Dermis microvascular lymphatic vessel endothelial cell (primary cell): ENCODE data around the gene KCNH1. TPM values are rescaled to one million over a fixed set of nuclear protein-coding genes. Genes with fewer than 3 reads are reported as not detected.

Experiments used
- DNase-seq, 2 donors: peaks; one replicate each; pipeline versions ENCODE4 v3.0.0 to v3.0.0-alpha.2; 2010; ENCODE audit warnings: low read depth in 2 of 2
- total RNA-seq: library from RNA; depleted of rRNA; stranded (reverse); fragments of >200 nt; gene quantifications from 2 replicates; pipeline ENCODE4 v1.2.1, GENCODE V29; 2014

Gene KCNH1
- total RNA-seq, 1 donor from 2014 or later: not detected

DNA sequence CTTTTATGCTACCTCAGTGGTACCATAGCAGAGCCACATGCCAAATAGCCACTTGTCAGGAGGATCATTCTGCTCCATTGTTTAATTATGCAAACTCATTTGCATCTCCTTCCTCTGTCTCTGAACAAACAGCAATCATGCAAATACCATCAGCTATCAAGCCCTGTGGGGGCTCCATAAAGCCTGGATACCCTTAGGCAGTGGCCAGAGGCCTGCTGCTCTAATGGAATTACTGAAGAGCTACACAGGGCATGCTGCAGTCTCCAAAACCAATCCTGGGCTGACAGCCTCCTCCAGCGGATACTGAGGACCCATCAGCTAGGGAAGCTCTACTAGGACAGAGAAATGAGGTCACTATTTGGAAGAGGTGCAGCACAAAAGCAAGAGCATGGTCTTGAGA lies 376.3 kb downstream of the KCNH1 start:
- no peak for DNase-seq

- no peak for DNase-seq
These were observed 377.8 kb downstream of the KCNH1 start for GRCh38 chr1:210755991-210756659.

DNA sequence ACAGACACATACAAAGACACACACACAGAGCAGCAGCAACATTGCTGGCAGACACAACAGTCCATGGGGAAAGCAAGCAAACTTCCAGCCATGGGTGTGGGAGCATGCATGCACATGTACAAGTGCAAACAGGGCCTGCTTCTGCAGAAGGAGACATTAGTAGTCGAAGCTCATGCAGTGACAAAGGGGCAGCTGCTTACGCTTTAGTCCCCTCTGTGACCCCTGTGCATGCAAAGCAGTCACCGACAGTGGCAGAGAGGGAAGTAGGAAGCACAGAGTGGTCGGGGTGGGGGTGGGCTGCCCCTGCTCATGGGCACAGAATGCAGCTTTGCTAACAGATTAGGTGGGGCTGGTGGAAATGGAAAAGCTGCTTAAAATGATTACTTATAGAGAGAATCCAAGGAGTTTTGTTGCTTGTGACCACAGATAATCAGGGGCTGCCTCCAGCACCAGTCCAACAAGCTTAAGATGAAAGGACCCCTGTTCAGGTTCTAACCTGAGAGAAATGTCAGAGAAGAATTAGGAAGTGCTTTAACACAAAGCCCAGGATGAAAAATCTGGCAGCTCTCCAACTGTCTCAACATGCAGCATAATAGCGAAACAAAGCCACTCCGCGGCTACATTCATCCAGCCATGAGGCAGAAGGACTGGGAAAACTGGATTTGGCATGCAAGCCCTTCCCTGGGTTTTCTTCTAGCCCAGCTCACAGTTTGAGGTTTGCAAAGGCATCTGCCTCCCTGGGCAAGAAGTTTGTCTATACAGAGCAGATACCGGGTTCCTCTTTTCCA lies 378.9 kb downstream of the KCNH1 start:
- DNase-seq: no peak

GRCh38 chr1:210751911-210752310 lies 382.0 kb downstream of the KCNH1 start:
- DNase-seq: no peak

DNA sequence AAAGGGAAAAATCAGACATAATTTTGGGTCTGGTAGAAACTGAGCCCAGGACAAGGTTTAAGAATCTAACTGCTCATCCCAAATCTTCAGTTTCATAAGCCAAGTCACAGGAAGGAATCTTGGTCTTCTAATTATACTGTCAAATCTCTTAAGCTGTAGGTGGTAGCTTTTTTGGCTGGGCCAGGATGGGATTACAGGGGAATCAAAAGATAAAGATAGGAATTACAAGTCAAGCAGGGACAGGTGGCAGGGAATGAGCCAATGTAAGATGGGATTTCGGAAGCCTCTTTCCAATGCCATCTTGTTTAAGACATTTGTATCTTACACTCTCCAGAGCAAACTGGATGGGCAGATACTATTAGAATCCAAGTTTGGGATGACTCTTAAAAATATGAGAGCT lies 383.5 kb downstream of the KCNH1 start:
- DNase-seq: no peak

- no peak for DNase-seq
These were observed 385.2 kb downstream of the KCNH1 start for GRCh38 chr1:210748796-210749195.

DNA sequence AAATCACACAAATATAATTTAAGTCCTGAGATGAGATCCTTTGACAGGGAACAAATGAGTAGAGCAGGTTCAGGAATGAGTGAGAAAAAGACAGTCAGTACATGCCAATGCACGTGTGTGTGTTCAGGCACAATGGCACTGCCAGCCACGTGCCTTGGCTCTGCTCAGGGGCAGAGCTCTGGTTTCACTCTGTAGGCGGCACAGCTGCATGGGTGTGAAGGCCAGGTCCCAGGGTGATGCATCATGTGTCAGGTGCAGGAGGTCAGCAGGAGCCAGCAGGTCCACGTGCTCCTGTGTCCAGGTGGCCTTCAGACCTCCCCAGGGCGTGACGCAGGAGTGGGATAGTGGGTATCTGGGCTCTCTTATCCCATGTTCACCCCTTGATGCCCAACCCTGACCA lies 386.1 kb downstream of the KCNH1 start:
- no peak for DNase-seq

- no peak for DNase-seq
These were observed 386.8 kb downstream of the KCNH1 start for GRCh38 chr1:210747112-210747511.

- no peak for DNase-seq
These were observed 387.8 kb downstream of the KCNH1 start for GRCh38 chr1:210746024-210746731.

DNA sequence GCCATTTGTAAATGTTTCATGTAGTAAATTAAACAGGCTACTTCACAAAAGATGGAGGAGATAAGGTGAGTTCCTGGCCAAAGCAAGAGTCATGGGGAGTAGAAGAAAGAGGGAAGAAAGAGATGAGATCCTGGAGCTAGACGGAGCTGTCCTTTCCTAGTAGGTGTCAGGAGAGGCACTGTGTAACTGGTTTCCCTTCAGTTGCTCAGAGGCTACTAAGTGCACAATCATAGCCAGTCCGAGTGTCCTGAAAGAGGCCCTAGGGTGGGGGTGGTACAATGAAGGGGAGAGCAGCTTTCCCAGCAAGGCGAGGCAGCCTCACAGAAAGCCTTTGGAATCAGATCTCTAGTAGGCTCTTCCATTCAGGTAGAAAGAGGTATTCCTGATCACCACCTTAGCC lies 390.9 kb downstream of the KCNH1 start:
- no peak for DNase-seq

DNA sequence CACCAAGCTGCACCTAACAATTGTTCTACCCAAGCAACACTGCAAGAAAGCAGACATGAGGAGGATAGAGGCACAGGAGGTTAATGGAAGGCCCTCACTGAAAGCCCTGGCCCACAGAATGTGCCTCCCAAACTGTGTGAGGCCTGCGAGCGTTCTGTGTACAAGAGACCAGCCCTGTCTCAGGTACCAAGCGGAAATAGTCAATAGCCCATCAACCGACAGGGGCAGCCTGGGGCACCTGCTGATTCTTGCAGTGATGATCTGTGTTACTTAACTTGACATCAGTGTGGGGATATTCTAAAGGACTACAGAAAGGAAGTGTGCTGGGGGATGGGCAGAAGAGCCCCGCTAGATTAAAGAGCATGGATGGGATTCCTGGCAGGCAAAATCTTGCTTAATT lies 392.4 kb downstream of the KCNH1 start:
- DNase-seq: no peak

- DNase-seq: no peak
These were observed 394.3 kb downstream of the KCNH1 start for GRCh38 chr1:210739627-210740026.

DNA sequence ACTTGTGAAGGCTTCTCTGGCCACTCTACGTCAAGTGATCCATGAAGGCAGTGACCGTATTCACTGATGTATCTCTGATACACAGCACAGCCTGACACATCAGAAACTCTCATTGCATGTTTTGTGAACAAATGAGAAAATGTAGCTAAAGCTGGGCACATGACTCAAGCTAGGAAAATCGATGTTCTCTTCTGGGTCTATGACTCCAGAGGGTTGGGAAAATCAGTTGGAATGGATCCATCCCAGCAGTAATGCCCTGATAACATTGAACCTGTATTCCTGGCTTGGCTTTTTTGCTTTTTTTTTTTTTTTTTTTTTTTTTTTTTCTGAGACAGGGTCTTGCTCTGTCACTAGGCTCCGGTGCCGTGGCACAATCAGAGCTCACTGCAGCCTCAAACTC lies 395.7 kb downstream of the KCNH1 start:
- DNase-seq: no peak

DNA sequence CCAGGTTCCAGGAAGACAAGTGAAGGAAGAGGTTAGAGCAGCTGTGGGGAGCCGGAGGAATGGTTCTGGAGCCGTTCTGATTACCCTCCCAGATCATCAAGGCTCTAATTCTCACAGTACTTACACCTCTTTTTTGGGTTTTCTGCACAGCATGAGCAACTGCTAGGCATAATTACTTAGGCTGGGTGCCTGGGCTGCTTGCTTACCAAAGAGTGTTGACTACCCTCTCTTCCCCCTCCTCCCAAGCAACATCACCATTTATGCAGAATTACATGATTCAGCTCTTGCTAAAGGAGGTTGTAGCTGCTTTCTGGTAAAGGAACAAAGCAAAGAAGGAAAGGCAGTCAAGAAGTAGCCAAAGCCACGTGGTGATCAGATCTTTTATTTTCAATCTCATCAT lies 397.2 kb downstream of the KCNH1 start:
- DNase-seq: no peak

GRCh38 chr1:210731597-210731996 lies 402.4 kb downstream of the KCNH1 start:
- DNase-seq: no peak

DNA sequence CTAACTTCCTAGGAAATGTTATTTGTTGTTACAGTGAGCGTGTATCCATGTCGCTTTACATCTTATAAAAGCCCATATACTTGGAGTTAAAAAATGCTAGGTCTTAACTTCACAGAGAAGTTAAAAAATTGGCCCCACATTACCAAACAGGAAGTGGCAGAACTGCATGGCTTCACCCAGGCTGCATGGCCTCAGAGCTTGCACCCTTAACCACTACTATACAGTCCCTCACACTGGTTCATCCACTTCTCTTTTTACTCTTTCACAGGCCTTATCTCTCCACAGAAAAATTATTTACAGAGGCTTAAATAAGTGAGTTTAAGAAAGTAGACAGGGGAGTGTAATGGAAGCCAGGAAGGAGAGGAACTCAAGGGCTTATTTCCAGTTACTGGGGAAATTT lies 402.8 kb downstream of the KCNH1 start:
- no peak for DNase-seq

GRCh38 chr1:210730023-210730422 lies 403.9 kb downstream of the KCNH1 start:
- DNase-seq: no peak

DNA sequence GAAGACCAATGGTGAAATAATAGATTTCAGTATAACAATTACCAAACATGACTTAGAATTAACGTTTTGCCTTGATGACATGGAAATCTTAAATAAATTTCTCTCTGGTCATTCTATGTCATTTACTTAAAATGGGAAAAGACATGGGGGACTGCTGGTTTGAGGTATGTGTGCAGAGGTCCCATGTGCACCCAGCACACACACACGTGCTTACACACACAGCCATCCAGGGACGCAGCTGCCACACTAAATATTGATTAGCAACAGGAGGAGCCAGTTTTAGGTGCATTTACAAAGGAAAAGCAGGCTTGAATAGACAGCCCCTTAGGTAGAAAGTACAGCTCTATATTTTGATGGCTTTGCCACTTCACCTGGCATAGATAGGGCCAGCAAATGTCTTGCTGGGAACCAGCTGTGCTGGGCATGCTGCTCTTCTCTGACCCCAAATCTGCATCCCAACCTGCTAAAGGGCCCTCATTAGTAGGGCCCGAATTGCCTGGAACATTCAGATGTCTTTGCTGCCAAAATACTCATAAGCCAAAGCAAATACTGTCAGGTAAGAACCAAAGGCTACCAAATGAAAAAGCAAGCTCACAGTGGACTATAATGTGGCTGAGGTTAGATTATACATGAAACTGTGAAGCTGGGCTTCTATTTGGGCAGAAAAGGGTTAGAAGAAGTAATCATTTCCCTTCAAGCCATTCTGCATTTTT lies 405.4 kb downstream of the KCNH1 start:
- DNase-seq: no peak

- DNase-seq: no peak
These were observed 406.2 kb downstream of the KCNH1 start for GRCh38 chr1:210727709-210728108.

GRCh38 chr1:210726621-210727020 lies 407.3 kb downstream of the KCNH1 start:
- no peak for DNase-seq

GRCh38 chr1:210724768-210725167 lies 409.2 kb downstream of the KCNH1 start:
- DNase-seq: no peak

DNA sequence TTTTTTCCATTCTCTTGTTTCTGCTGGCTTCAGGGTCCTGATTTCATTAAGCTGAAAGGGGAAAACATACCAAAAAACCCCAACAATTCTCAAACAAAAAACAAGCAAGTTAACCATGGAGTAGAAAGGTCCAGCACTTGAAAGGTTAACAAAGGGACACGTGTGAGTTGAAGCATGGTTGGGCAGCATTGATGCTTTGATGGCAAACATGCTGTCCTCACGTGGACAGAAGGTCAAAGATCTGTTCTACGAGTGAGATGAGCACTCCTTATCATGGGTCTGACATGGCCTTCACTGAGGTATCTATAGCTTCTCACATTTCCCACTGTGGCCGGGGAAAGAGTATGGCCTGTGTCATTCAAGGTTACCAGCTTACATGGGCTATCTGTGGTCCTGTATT lies 410.3 kb downstream of the KCNH1 start:
- DNase-seq: no peak
